ENCODE results near the gene C12orf42. TPM values are rescaled to one million over a fixed set of nuclear protein-coding genes. Genes with fewer than 3 reads are reported as not detected.
A peak's percentile ranks its signal among the peaks of the same experiment; 100 is the strongest.

Gene C12orf42
- polyA plus RNA-seq, 4 donors, result 0.30 TPM; not detected in 3

GRCh38 chr12:103503546-103504480 is 8.0 kb upstream of the C12orf42 start:
- WGBS, 3 donors, result 72 to 80% (median 78%) methylated on average over 14 of the region's 14 CpGs
- Histone ChIP-seq H3K36me3 (ENCODE audit: control insufficient read depth in 3 of 3, insufficient read depth in 2 of 3, low read depth in 1 of 3, low read length in 3 of 3) (no peaks in the 10 kb centered on the region), H3K27me3 (ENCODE audit: control insufficient read depth in 3 of 3, insufficient read depth in 3 of 3, low read length in 3 of 3) (peaks cover 0 to 7% (median 0%) of the 10 kb centered on the region in 3 donors), H3K4me3 (ENCODE audit: low read depth in 1 of 3, low read length in 3 of 3) (no peak overlapping the region), H3K9me3 (ENCODE audit: control insufficient read depth in 2 of 2, insufficient read depth in 1 of 2, low read depth in 1 of 2, low read length in 1 of 2) (no peaks in the 10 kb centered on the region), H3K27ac (ENCODE audit: low read depth in 1 of 3, low read length in 2 of 3) (no peak overlapping the region), H3K4me1 (ENCODE audit: control insufficient read depth in 3 of 3, insufficient read depth in 2 of 3, low read depth in 1 of 3, low read length in 2 of 3) (no peaks in the 10 kb centered on the region)
- DNase-seq (peak; percentile 10 to 42), FAIRE-seq (no peak)

- no peak for FAIRE-seq
These were observed 5.7 kb upstream of the C12orf42 start for GRCh38 chr12:103501447-103501846.

GRCh38 chr12:103499571-103499970 is 3.8 kb upstream of the C12orf42 start:
- no peak overlapping the region for H3K4me3 ChIP-seq (ENCODE audit: low read depth in 1 of 3, low read length in 3 of 3)
- H3K27ac ChIP-seq (ENCODE audit: low read depth in 1 of 3, low read length in 2 of 3), result no peak overlapping the region
- no peak for DNase-seq
- H3K36me3 ChIP-seq (ENCODE audit: control insufficient read depth in 3 of 3, insufficient read depth in 2 of 3, low read depth in 1 of 3, low read length in 3 of 3), result no peaks in the 10 kb centered on the region
- FAIRE-seq, result no peak
- H3K9me3 ChIP-seq (ENCODE audit: control insufficient read depth in 2 of 2, insufficient read depth in 1 of 2, low read depth in 1 of 2, low read length in 1 of 2), result no peaks in the 10 kb centered on the region
- H3K4me1 ChIP-seq (ENCODE audit: control insufficient read depth in 3 of 3, insufficient read depth in 2 of 3, low read depth in 1 of 3, low read length in 2 of 3), result no peaks in the 10 kb centered on the region
- H3K27me3 ChIP-seq (ENCODE audit: control insufficient read depth in 3 of 3, insufficient read depth in 3 of 3, low read length in 3 of 3), result peaks cover 0 to 28% (median 10%) of the 10 kb centered on the region in 3 donors

More at GRCh38 chr12:103501447-103501846, 5.7 kb upstream of the C12orf42 start:
- no peak for DNase-seq
- H3K27me3 ChIP-seq (ENCODE audit: control insufficient read depth in 3 of 3, insufficient read depth in 3 of 3, low read length in 3 of 3), result peaks cover 0 to 13% (median 0%) of the 10 kb centered on the region in 3 donors
- H3K4me1 ChIP-seq (ENCODE audit: control insufficient read depth in 3 of 3, insufficient read depth in 2 of 3, low read depth in 1 of 3, low read length in 2 of 3), result no peaks in the 10 kb centered on the region
- H3K36me3 ChIP-seq (ENCODE audit: control insufficient read depth in 3 of 3, insufficient read depth in 2 of 3, low read depth in 1 of 3, low read length in 3 of 3), result no peaks in the 10 kb centered on the region
- no peak overlapping the region for H3K27ac ChIP-seq (ENCODE audit: low read depth in 1 of 3, low read length in 2 of 3)
- no peak overlapping the region for H3K4me3 ChIP-seq (ENCODE audit: low read depth in 1 of 3, low read length in 3 of 3)
- H3K9me3 ChIP-seq (ENCODE audit: control insufficient read depth in 2 of 2, insufficient read depth in 1 of 2, low read depth in 1 of 2, low read length in 1 of 2), result no peaks in the 10 kb centered on the region
- 79 to 87% (median 85%) methylated on average over 5 of the region's 5 CpGs for WGBS, 3 donors

GRCh38 chr12:103498990-103499389 is 3.2 kb upstream of the C12orf42 start:
- FAIRE-seq (no peak), DNase-seq (no peak)
- Histone ChIP-seq H3K36me3 (ENCODE audit: control insufficient read depth in 3 of 3, insufficient read depth in 2 of 3, low read depth in 1 of 3, low read length in 3 of 3) (no peaks in the 10 kb centered on the region), H3K27me3 (ENCODE audit: control insufficient read depth in 3 of 3, insufficient read depth in 3 of 3, low read length in 3 of 3) (peaks cover 0 to 34% (median 11%) of the 10 kb centered on the region in 3 donors), H3K27ac (ENCODE audit: low read depth in 1 of 3, low read length in 2 of 3) (no peak overlapping the region), H3K4me3 (ENCODE audit: low read depth in 1 of 3, low read length in 3 of 3) (no peak overlapping the region), H3K4me1 (ENCODE audit: control insufficient read depth in 3 of 3, insufficient read depth in 2 of 3, low read depth in 1 of 3, low read length in 2 of 3) (no peaks in the 10 kb centered on the region), H3K9me3 (ENCODE audit: control insufficient read depth in 2 of 2, insufficient read depth in 1 of 2, low read depth in 1 of 2, low read length in 1 of 2) (no peaks in the 10 kb centered on the region)
- 71 to 80% (median 75%) methylated on average over 2 of the region's 2 CpGs for WGBS, 3 donors

GRCh38 chr12:103494734-103495468 is 867 bp downstream of the C12orf42 start:
- Histone ChIP-seq H3K27ac (ENCODE audit: low read depth in 1 of 3, low read length in 2 of 3) (no peak overlapping the region), H3K4me1 (ENCODE audit: control insufficient read depth in 3 of 3, insufficient read depth in 2 of 3, low read depth in 1 of 3, low read length in 2 of 3) (no peaks in the 10 kb centered on the region), H3K9me3 (ENCODE audit: control insufficient read depth in 2 of 2, insufficient read depth in 1 of 2, low read depth in 1 of 2, low read length in 1 of 2) (no peaks in the 10 kb centered on the region), H3K36me3 (ENCODE audit: control insufficient read depth in 3 of 3, insufficient read depth in 2 of 3, low read depth in 1 of 3, low read length in 3 of 3) (no peaks in the 10 kb centered on the region), H3K4me3 (ENCODE audit: low read depth in 1 of 3, low read length in 3 of 3) (peak overlapping the region in 1 of 3 donors; percentile 14), H3K27me3 (ENCODE audit: control insufficient read depth in 3 of 3, insufficient read depth in 3 of 3, low read length in 3 of 3) (peaks cover 0 to 36% (median 12%) of the 10 kb centered on the region in 3 donors)
- no peak for FAIRE-seq
- WGBS, 3 donors, result 7 to 25% (median 15%) methylated on average over 14 to 24 of the region's 24 CpGs
- no peak for DNase-seq

- Histone ChIP-seq H3K9me3 (ENCODE audit: control insufficient read depth in 2 of 2, insufficient read depth in 1 of 2, low read depth in 1 of 2, low read length in 1 of 2) (peaks cover 0 to 4% of the 10 kb centered on the region in 2 donors), H3K27ac (ENCODE audit: low read depth in 1 of 3, low read length in 2 of 3) (no peak overlapping the region), H3K36me3 (ENCODE audit: control insufficient read depth in 3 of 3, insufficient read depth in 2 of 3, low read depth in 1 of 3, low read length in 3 of 3) (no peaks in the 10 kb centered on the region), H3K4me1 (ENCODE audit: control insufficient read depth in 3 of 3, insufficient read depth in 2 of 3, low read depth in 1 of 3, low read length in 2 of 3) (no peaks in the 10 kb centered on the region), H3K27me3 (ENCODE audit: control insufficient read depth in 3 of 3, insufficient read depth in 3 of 3, low read length in 3 of 3) (peaks cover 0 to 33% (median 12%) of the 10 kb centered on the region in 3 donors), H3K4me3 (ENCODE audit: low read depth in 1 of 3, low read length in 3 of 3) (no peak overlapping the region)
- FAIRE-seq, result no peak
- DNase-seq, result no peak
- whole genome bisulfite sequencing, 3 donors, result 58 to 72% (median 72%) methylated on average over 5 of the region's 5 CpGs
These were observed 1.6 kb downstream of the C12orf42 start for GRCh38 chr12:103494051-103494733.

- no peak overlapping the region for H3K4me3 ChIP-seq (ENCODE audit: low read depth in 1 of 3, low read length in 3 of 3)
- no peak for FAIRE-seq
- no peaks in the 10 kb centered on the region for H3K36me3 ChIP-seq (ENCODE audit: control insufficient read depth in 3 of 3, insufficient read depth in 2 of 3, low read depth in 1 of 3, low read length in 3 of 3)
- no peak overlapping the region for H3K27ac ChIP-seq (ENCODE audit: low read depth in 1 of 3, low read length in 2 of 3)
- H3K27me3 ChIP-seq (ENCODE audit: control insufficient read depth in 3 of 3, insufficient read depth in 3 of 3, low read length in 3 of 3), result peaks cover 0 to 33% (median 12%) of the 10 kb centered on the region in 3 donors
- H3K4me1 ChIP-seq (ENCODE audit: control insufficient read depth in 3 of 3, insufficient read depth in 2 of 3, low read depth in 1 of 3, low read length in 2 of 3), result no peaks in the 10 kb centered on the region
- DNase-seq, result no peak
- H3K9me3 ChIP-seq (ENCODE audit: control insufficient read depth in 2 of 2, insufficient read depth in 1 of 2, low read depth in 1 of 2, low read length in 1 of 2), result peaks cover 0 to 5% of the 10 kb centered on the region in 2 donors
- 85 to 95% (median 92%) methylated on average over 4 of the region's 4 CpGs for WGBS, 3 donors
These were observed 2.6 kb downstream of the C12orf42 start for GRCh38 chr12:103493199-103493598.

- H3K36me3 ChIP-seq (ENCODE audit: control insufficient read depth in 3 of 3, insufficient read depth in 2 of 3, low read depth in 1 of 3, low read length in 3 of 3), result no peaks in the 10 kb centered on the region
- H3K27ac ChIP-seq (ENCODE audit: low read depth in 1 of 3, low read length in 2 of 3), result no peak overlapping the region
- WGBS, 3 donors, result 41 to 55% (median 53%) methylated on average over 4 of the region's 4 CpGs
- no peaks in the 10 kb centered on the region for H3K9me3 ChIP-seq (ENCODE audit: control insufficient read depth in 2 of 2, insufficient read depth in 1 of 2, low read depth in 1 of 2, low read length in 1 of 2)
- no peaks in the 10 kb centered on the region for H3K27me3 ChIP-seq (ENCODE audit: control insufficient read depth in 3 of 3, insufficient read depth in 3 of 3, low read length in 3 of 3)
- no peak overlapping the region for H3K4me3 ChIP-seq (ENCODE audit: low read depth in 1 of 3, low read length in 3 of 3)
- DNase-seq (no peak), FAIRE-seq (no peak)
- no peaks in the 10 kb centered on the region for H3K4me1 ChIP-seq (ENCODE audit: control insufficient read depth in 3 of 3, insufficient read depth in 2 of 3, low read depth in 1 of 3, low read length in 2 of 3)
These were observed 13.4 kb downstream of the C12orf42 start for GRCh38 chr12:103482365-103482764.

Measured in small intestine (tissue), 7 donors.